Measurements from ENCODE around the gene PBX3.

- no peak for TF ChIP-seq CTCF (IDR thresholded peaks at IDR 0.05)
- TF ChIP-seq EZH2 (IDR thresholded peaks at IDR 0.05; ENCODE audit: borderline replicate concordance, insufficient read depth, low read depth, low read length, poor library complexity, severe bottlenecking), result no peak
Observed at GRCh38 chr9:125972012-125972729, 225.0 kb downstream of the PBX3 start.

Measured in B cell (primary cell).